Measurements from ENCODE around the gene AK1.
A peak's percentile ranks its signal among the peaks of the same experiment; 100 is the strongest.

AK1 gene

DNA sequence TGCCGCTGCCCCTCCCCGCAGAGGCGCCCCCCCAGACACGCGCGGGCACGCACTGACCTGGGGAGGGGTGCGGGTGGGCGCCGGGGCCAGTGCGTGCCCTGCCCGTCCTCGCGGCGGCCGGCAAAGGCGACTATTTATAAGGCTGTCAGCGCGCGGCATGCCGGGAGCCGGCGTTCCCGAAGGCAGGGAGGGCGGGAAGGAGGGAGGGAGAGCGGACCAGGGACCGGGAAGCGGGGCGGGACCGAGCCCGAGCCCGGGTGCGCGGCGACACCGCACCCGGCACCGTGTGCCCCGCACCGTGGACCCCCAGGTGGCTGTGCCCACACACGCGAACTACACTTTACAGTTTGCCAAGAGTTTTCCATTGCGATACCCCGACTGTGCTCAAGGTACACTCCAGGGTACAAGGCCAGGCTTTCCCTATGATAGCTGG lies at the start of gene AK1:
Gene AK1, minus strand, starts transcription at position 110 of the 433 bp plus-strand sequence. CDS start 3,058 bp downstream, outside the sequence.
- no peak for DNase-seq (ENCODE audit: low read depth, low spot score)

- DNase-seq (ENCODE audit: low read depth, low spot score), result no peak
Measured at GRCh38 chr9:127926906-127927200, 49.4 kb upstream of the AK1 start.

DNA sequence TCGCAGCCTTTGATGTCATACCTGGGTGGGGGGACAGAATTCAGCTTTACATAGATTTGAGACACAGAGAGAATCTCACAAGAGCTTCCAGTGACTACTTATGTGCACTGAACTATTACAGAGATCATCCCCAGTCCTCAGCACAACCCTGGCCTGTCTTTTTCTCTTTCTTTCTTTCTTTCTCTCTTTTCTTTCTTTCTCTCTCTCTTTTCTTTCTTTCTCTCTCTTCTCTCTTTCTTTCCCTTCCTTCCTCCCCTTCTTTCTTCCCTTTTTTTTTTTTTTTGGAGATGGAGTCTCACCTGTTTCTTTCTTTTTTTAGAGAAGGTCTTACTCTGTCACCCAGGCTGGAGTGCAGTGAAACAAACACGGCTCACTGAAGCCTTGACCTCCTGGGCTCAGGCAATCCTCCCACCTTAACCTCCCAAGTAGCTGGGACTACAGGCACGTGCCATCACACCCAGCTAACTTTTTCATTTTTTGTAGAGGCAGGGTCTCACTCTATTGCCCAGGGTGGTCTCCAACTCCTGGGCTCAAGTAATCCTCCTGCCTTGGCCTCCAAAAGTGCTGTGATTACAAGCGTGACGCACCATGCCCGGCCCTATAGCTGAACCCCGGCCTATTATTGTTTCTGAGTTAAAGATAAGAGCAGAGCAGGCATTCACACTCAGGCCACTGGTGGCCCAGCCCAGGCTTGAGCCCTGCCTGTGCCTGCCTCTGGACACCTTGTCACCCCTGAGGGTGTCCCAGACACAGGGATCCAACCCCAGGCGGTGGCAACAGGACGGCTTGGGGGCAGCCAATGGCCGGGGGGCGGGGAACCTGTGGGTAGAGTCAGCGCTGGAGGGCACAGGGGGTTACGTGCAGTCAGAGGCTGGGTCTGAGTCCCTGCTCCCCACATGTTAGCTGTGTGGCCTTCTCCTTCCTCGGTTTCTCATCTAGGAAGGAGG lies 48.8 kb upstream of the AK1 start:
- no peak for DNase-seq (ENCODE audit: low read depth, low spot score)

DNA sequence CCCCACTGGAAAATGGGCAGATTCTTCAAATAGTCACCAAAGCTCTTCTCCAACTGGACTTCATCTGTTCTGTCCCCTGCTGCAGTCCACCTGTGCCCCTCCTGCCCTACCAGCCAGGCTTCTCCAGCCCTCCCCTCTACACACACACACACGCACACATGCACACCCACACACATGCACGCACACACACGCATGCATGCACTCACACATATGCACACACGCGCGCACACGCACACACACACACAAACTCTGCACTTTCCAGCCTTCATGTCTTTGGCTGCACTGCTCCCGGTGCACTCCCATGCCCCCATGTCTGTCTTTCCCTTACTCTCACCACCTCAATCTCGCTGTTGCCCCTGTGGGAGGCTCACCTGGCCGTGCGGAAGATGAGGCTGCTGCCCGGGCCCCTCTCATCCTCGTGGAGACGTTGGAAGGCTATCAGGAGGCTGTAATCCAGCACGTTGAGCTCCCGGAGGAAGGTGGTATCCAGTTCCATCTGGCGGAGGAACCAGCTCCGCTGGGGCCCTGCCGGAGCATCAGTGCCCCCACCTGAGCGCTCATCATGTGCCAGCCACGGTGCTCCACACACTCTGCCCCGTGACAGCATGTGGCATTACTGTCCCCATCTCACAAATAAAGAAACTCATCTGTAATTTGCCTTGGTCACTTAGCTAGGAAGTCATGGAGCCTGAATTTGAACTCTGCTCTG lies 47.4 kb upstream of the AK1 start:
- DNase-seq (ENCODE audit: low read depth, low spot score), result no peak

- DNase-seq (ENCODE audit: low read depth, low spot score), result no peak
Measured at GRCh38 chr9:127923771-127924170, 46.3 kb upstream of the AK1 start.

DNA sequence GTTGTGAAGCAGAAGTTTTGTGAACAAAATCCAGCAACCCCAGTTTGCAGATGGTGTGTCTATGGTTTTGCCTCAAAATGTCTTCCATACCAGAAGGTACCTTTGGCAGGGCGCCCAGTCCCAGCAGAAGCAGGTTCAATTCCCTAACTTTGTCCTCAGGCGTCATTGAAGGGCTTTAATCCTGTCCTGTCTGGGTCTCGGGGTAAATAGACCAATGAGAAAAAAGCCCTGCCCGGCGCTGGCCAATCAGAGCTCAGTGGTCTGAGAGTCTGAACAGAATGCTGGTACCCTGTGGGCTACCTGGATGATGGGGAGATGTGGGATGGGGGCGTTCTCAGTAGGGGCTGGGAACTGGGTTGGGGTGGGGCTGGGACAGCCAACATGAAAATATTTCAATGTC lies 45.6 kb upstream of the AK1 start:
- DNase-seq (ENCODE audit: low read depth, low spot score), result no peak

DNA sequence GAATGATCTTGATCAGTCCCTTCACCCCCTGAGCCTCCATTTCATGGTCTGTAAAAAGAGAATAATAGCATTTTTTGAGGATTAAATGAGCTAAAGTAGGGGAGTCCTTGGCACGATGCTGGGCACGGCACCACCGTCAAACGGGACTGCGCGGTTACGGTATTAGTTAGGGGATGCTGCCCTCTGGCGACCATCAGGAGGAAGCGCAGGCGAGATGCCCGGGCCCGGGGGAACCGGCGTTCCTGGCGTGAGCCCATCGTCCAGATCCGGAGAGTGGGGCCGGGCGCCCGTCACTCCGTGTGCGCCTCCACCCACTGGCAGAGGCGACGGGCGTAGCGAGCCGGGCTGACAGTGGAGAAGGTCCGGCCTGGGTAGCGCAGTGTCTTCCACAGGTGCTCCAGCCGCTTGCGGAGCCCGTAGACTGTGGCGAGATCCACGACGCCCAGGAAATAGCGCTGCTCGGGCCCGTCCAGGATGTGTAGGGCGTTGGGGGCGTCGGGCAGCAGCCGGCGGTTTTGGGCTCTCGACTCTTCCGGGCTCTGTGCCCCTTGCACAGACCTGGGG lies 44.2 kb upstream of the AK1 start:
- peak; percentile 57 for DNase-seq (ENCODE audit: low read depth, low spot score)

GRCh38 chr9:127920794-127921193 lies 43.3 kb upstream of the AK1 start:
- no peak for DNase-seq (ENCODE audit: low read depth, low spot score)

DNA sequence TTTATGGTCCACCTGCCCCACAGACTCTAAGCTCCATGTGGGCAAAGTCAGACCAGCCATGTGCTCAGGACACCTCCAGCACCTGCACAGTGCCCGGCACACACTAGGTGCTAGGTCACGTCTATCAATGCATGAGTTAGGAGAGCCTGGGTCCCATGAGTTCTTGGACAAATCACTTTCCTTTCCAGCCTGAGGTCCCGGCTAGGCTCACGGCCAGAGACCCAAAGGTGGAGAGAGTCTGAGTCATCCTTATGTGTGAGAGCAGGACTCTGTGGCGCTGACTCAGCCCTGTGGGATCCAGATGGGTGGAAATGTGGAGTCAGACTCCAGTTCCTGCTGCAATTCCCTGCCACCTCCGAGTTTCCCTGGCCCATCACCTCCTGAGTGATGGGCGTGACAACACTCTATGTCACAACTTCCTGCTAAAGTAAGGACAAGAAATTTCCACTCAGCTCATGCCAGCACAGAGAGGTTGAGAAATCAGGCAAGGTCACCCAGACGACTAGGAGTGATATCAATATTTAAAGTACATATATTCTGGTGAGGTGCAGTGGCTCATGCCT lies 41.9 kb upstream of the AK1 start:
- DNase-seq (ENCODE audit: low read depth, low spot score), result no peak

DNA sequence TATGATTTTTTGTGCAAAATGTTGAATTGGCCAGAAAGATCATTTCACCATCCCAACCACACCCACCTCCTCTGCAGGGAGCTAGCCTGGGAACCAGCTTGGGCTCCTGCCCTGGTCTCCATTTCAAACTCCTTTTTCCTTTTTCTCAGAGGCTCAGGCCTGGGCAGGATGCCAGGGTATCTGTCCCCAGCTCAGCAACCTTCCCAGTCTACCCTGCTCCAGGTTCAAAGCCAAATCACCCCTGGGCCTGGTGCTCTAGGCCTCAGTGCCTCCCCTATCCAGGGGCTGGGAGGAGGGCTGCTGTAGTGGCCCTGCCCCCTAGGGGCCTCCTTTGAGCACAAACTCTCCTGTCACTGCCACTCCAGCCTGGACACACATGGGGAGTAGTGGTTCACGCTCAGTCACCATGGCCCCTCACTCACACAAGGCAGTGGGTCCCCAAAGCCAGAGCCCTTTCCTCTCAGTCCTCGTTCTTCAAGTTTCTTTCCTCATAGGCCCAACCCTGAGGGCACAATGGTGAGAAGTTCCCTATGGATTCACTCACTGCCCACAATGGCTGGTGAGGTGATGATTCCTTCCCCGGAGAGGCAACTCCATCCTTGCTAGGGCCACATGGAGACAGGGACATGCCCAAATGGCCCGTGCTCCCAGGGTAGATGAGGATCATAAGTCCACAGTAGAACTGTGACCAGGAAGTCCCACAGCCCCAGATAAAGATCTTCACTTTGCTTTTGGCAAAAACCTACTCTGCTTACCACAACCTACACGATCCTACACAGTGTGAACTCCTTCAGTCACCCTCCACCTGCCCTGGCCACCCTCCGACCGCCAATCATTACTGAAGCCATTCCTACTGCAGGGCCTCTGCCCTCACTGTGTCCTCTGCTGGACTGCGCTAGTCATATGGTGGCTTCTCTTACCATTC lies 41.0 kb upstream of the AK1 start:
- DNase-seq (ENCODE audit: low read depth, low spot score), result no peak

GRCh38 chr9:127917603-127918002 lies 40.1 kb upstream of the AK1 start:
- no peak for DNase-seq (ENCODE audit: low read depth, low spot score)

- peak; percentile 93 for DNase-seq (ENCODE audit: low read depth, low spot score)
Measured at GRCh38 chr9:127916720-127917581, 39.5 kb upstream of the AK1 start, which contains the start of gene ST6GALNAC4. TSS of gene ST6GALNAC4 (minus strand) at chr9:127917041. CDS start at chr9:127916419, 622 bp downstream.

- DNase-seq (ENCODE audit: low read depth, low spot score), result no peak
Measured at GRCh38 chr9:127915801-127916719, 38.6 kb upstream of the AK1 start.

DNA sequence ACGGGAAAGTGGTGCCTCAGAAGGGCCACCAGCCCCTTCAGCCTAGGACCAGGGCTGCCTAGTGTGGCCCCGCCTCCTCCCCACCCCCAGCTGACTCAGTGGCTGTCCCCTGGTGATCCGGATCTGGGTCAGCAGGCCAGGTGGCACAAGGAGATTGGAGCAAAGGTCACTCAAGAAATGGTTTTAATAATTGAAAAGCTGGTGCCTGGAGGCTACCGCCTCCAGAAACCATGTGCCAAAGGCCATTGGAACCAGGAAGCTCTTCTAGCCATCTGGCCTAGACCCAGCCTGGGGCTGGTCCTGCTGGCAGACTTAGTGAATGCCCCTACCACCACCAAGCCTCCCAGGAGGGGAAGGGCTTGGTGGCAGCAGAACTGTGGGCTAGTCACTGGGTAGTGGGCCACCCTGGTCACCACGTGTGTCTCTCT lies 37.9 kb upstream of the AK1 start:
- no peak for DNase-seq (ENCODE audit: low read depth, low spot score)

DNA sequence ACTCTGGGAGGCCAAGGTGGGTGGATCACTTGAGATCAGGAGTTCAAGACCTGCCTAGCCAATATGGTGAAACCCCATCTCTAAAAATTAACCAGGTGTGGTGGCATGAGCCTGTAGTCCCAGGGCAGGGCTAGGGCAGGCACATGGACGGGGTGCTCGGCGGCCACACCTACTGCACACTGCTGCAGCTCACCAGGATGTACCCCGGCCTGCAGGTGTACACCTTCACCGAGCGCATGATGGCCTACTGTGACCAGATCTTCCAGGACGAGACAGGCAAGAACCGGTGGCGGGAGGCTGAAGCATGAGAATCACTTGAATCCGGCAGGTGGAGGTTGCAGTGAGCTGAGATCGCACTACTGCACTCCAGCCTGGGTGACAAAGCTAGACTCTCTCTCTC lies 36.2 kb upstream of the AK1 start:
- no peak for DNase-seq (ENCODE audit: low read depth, low spot score)

DNA sequence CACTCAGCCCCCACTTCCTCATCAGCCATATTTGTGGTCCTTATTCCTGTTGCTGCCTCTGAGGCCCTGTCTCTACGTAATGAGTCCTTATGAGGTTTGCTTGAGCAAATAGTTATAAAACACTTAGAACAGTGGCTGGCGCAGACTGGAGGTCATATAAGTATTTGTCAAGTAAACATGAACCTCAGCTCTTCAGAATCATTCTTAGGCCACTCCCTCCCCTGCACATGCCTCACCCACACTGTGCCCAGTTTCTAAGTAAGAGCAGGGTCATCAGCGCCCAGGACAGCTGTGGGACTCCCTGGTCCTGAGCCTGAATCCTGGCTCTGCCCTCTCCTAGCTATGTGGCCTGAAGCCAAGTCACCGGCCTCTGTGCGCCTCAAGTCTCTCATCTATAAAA lies 35.4 kb upstream of the AK1 start:
- DNase-seq (ENCODE audit: low read depth, low spot score), result no peak

GRCh38 chr9:127912296-127912695 lies 34.8 kb upstream of the AK1 start:
- no peak for DNase-seq (ENCODE audit: low read depth, low spot score)

DNA sequence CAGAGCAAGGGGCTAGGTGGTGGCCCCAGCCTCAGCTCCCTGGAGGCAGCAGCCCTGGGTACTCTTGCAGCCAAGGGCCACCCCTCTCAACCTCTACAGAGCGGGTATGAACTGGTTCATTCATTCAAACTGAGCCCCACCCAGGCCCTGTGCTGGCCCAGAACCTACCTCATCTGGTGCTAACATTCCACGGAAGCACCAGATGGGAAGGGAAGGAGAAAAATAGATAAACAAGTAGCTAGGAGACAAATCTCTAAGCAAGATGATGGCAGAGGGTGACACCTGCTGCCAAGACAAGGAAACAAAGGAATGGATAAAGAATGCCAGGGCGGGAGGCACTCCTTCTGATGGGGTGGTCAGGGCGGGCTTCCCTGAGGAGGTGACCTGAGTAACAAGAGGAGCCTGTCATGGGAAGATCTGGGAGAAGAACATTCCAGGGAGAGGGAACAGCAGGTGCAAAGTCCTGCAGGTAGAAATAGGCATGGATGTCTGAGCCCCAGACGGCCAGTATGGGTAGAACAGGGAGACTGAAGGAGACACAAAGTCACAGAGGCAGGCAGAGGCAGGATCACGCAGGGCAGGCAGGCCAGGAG lies 33.2 kb upstream of the AK1 start:
- no peak for DNase-seq (ENCODE audit: low read depth, low spot score)

DNA sequence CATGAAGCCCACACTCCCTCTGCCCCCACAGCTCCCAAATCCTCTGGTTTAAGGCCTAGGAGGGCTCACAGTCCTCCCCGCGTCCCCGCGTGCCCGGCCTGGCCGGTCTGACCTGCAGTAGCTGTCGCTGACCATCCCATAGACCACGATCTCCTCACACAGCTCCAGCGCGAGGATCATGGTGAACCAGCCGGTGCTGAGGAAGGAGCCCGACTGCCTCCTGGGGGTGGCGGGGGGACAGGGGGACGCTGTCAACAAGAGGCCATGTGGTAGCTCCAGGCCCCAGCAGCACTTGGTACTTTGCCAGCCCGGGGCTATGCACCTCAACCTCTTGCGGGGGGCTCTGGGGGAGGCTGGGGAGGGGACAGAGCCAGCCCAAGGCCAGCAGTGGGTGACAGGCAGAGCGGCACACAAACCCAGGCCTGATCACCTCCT lies 32.4 kb upstream of the AK1 start:
- no peak for DNase-seq (ENCODE audit: low read depth, low spot score)

Measured in activated naive CD8-positive, alpha-beta T cell treated with anti-CD3 and anti-CD28 coated beads, Interleukin-2, amount 50 U/mL, for 16 hours (primary cell).